HepG2 (cell line): ENCODE measurements around the gene BSN. TPM values are rescaled to one million over a fixed set of nuclear protein-coding genes. Genes with fewer than 3 reads are reported as not detected.

Source experiments
- ARID2 ChIP-seq: sonication (generic); formaldehyde crosslinking; IDR thresholded peaks from 2 replicates; pipeline ENCODE4 v1.8.1; 2022; ENCODE audit warnings: mild to moderate bottlenecking, missing genetic modification reagents, borderline replicate concordance
- ASH2L ChIP-seq: fragments of 300-600, 200-600 bp; sonication (generic); IDR thresholded peaks from 2 replicates; pipeline ENCODE4 v1.7.0; 2017; ENCODE audit warnings: low read depth, mild to moderate bottlenecking, moderate library complexity, mixed read lengths, low read length; ENCODE audit not compliant: insufficient read length
- DNMT1 ChIP-seq: sonication (generic); formaldehyde crosslinking; IDR thresholded peaks from 2 replicates; pipeline ENCODE4 v1.5.1; 2020; ENCODE audit warnings: mild to moderate bottlenecking, missing genetic modification reagents
- KLF16 ChIP-seq, 2 experiments: sonication (generic) in 1 of 2; formaldehyde crosslinking in 1 of 2; IDR thresholded peaks; 2 replicates each; pipeline versions ENCODE4 v1.6.1 to v1.8.0; 2016 to 2023; ENCODE audit warnings: missing genetic modification reagents in 2 of 2, missing compliant biosample characterization in 1 of 2
- MAZ ChIP-seq, 2 experiments: sonication (generic) in 1 of 2; formaldehyde crosslinking in 1 of 2; IDR thresholded peaks; 2 replicates each; pipeline versions ENCODE4 v1.5.0 to v1.6.1; 2012 to 2020; ENCODE audit warnings: low read depth in 2 of 2, mild to moderate bottlenecking in 2 of 2, borderline replicate concordance in 1 of 2, improper control_type of control experiment in 1 of 2, low read length in 1 of 2, missing genetic modification reagents in 1 of 2, moderate library complexity in 1 of 2
- MXI1 ChIP-seq: IDR thresholded peaks from 3 replicates; pipeline ENCODE4 v1.6.1; 2012; ENCODE audit warnings: low read depth, low read length, inconsistent platforms, borderline replicate concordance
- NFKB2 ChIP-seq: sonication (generic); formaldehyde crosslinking; IDR thresholded peaks from 2 replicates; pipeline ENCODE4 v1.4.0; 2020; ENCODE audit warnings: missing genetic modification reagents, borderline replicate concordance
- NRL ChIP-seq: sonication (generic); formaldehyde crosslinking; IDR thresholded peaks from 2 replicates; pipeline ENCODE4 v1.5.0; 2020; ENCODE audit warnings: missing genetic modification reagents, mild to moderate bottlenecking, moderate library complexity, borderline replicate concordance
- POGZ ChIP-seq: sonication (generic); formaldehyde crosslinking; IDR thresholded peaks from 2 replicates; pipeline ENCODE4 v1.4.0; 2020; ENCODE audit warnings: mild to moderate bottlenecking, missing genetic modification reagents
- PPARG ChIP-seq: conservative IDR thresholded peaks from 2 replicates; pipeline ENCODE4 v1.6.1; 2016; ENCODE audit warnings: missing biosample characterization, missing genetic modification reagents
- SCMH1 ChIP-seq: sonication (generic); formaldehyde crosslinking; IDR thresholded peaks from 2 replicates; pipeline ENCODE4 v1.9.0; 2021; ENCODE audit warnings: missing genetic modification reagents, mild to moderate bottlenecking, borderline replicate concordance
- TRIM24 ChIP-seq: sonication (generic); formaldehyde crosslinking; IDR thresholded peaks from 2 replicates; pipeline ENCODE4 v1.8.0; 2022; ENCODE audit warnings: mild to moderate bottlenecking, missing genetic modification reagents
- XRCC5 ChIP-seq: fragments of 200-400 bp; formaldehyde crosslinking; optimal IDR thresholded peaks from 2 replicates; pipeline ENCODE3; 2017; ENCODE audit warnings: mild to moderate bottlenecking, low read length
- YEATS4 ChIP-seq: sonication (generic); formaldehyde crosslinking; IDR thresholded peaks from 2 replicates; pipeline ENCODE4 v1.4.0; 2020; ENCODE audit warnings: missing genetic modification reagents, borderline replicate concordance
- ZEB1 ChIP-seq: IDR thresholded peaks from 2 replicates; pipeline ENCODE4 v1.6.1; 2012; ENCODE audit warnings: mild to moderate bottlenecking, low read depth, inconsistent platforms; ENCODE audit not compliant: insufficient replicate concordance
- ZFP90 ChIP-seq: sonication (generic); formaldehyde crosslinking; IDR thresholded peaks from 2 replicates; pipeline ENCODE4 v1.8.0; 2022; ENCODE audit warnings: missing genetic modification reagents, mild to moderate bottlenecking, inconsistent platforms, borderline replicate concordance
- ZNF510 ChIP-seq: sonication (generic); formaldehyde crosslinking; IDR thresholded peaks from 2 replicates; pipeline ENCODE4 v1.4.0; 2020; ENCODE audit warnings: low read depth, mild to moderate bottlenecking, missing genetic modification reagents
- ZNF564 ChIP-seq: sonication (generic); formaldehyde crosslinking; IDR thresholded peaks from 2 replicates; pipeline ENCODE4 v1.8.1; 2023; ENCODE audit warnings: mild to moderate bottlenecking, missing genetic modification reagents
- ZNF713 ChIP-seq: sonication (generic); formaldehyde crosslinking; IDR thresholded peaks from 2 replicates; pipeline ENCODE4 v1.4.0; 2020; ENCODE audit warnings: mild to moderate bottlenecking, missing genetic modification reagents
- ZNF772 ChIP-seq: sonication (generic); formaldehyde crosslinking; IDR thresholded peaks from 2 replicates; pipeline ENCODE4 v1.5.0; 2020; ENCODE audit warnings: mild to moderate bottlenecking, missing genetic modification reagents
- ZNF782 ChIP-seq: sonication (generic); formaldehyde crosslinking; IDR thresholded peaks from 2 replicates; pipeline ENCODE4 v1.4.0; 2020; ENCODE audit warnings: missing genetic modification reagents, mild to moderate bottlenecking, borderline replicate concordance
- ZSCAN29 ChIP-seq: sonication (generic); formaldehyde crosslinking; conservative IDR thresholded peaks from 2 replicates; pipeline ENCODE4 v1.4.0; 2020; ENCODE audit warnings: mild to moderate bottlenecking, missing genetic modification reagents
- polyA plus RNA-seq, 8 experiments: library from polyadenylated mRNA; depleted of rRNA in 3 of 8; stranded (reverse) in 7 of 8; unstranded in 1 of 8; fragments of >200 nt; fragmentation: Illumina TruSeq in 4 of 8; extraction: Trizol in 4 of 8; gene quantifications; 2 replicates each; pipeline versions ENCODE4 v1.2.1 to v1.2.3, GENCODE V29; 2011 to 2016; ENCODE audit warnings: low read depth in 4 of 8, missing spikeins in 1 of 8, mixed read lengths in 1 of 8; ENCODE audit not compliant: insufficient read depth in 1 of 8
- total RNA-seq, 5 experiments: library from RNA; depleted of rRNA; stranded (reverse); fragments of >200 nt; fragmentation: Illumina TruSeq; extraction: Trizol; gene quantifications; 2 replicates each; pipeline ENCODE4 v1.2.3, GENCODE V29; 2016; ENCODE audit warnings: low read depth in 1 of 5
- TF ChIP-seq, protein P1 (sequence below): IDR thresholded peaks from 2 replicates; pipeline ENCODE4 v1.6.1; 2016; ENCODE audit warnings: missing compliant biosample characterization, missing genetic modification reagents, borderline replicate concordance
- TF ChIP-seq, protein P2 (sequence below): sonication (generic); formaldehyde crosslinking; IDR thresholded peaks from 2 replicates; pipeline ENCODE4 v1.5.0; 2020; ENCODE audit warnings: missing genetic modification reagents
- TF ChIP-seq, protein P3 (sequence below): sonication (generic); formaldehyde crosslinking; IDR thresholded peaks from 2 replicates; pipeline ENCODE4 v1.8.0; 2022; ENCODE audit warnings: low read depth, missing genetic modification reagents

The BSN gene
- total and polyA plus RNA-seq, 2 of the 13 experiments (the other 11 are each of a cell fraction or from before 2014, with no cell fraction given) = 0.42 to 0.86 TPM

DNA sequence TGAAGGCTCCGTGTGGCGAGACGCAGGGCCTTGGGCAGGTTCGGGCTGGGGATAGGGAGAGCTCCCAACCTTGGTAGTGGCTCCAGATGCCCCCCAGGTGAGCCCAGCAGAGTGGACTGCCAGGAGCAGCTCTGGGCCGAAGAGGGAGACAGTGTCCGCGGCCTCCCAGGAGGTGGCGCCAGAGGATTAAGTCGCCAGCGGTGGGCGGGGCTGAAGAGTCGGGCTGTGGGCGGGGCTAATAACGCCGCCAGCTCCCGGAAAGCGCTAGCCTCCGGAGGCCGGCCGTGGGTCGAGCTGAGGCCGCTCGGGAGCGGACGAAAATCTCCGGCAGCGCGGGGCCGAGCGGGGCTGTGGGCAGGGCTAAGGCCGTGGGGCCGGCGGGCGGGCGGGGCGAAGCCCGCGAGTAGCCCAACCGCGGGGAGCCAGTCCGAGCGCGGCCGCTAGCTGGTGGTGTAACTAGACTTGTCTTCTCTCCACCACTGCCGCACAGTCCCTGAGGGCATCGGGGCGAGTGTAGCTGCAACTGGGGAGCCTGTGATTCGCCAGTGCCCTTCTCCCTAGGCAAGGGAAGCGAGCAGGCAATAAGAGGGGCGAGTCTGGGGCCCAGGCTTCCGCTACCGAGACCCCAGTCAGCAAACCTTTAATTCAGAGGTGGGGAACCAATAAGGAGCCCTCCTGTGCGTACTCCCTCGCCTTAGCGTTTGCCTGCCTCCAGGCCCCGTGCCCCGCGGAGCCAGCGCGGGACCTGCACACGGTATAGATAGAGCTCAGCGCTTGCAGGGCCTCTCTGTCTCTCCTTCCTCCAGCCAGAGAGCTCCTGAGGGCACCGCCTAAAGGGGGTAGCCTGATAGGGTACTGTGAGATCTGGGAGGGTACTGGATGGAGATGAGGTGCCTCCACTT is 14.4 kb upstream of the BSN start (continued):
- TF ChIP-seq ZNF782 (0 out of 2 replicates have a peak, but pooled peaks have one; percentile 48), ZNF510 (CRISPR knock-in tag) (0 out of 2 replicates have a peak, but pooled peaks have one; percentile 55), SCMH1 (CRISPR knock-in tag) (no peak), ZSCAN29 (CRISPR knock-in tag) (peak; percentile 56; the same call in 1 of the 2 replicates), PPARG (peak; percentile 22; the same call in 1 of the 2 replicates), NRL (CRISPR knock-in tag) (peak; percentile 45; the same call in 1 of the 2 replicates), ASH2L (peak; percentile 24), ZNF713 (CRISPR knock-in tag) (no peak), ZNF564 (CRISPR knock-in tag) (peak; percentile 34; the same call in 1 of the 2 replicates), KLF16 (CRISPR knock-in tag; IDR thresholded peaks at IDR 0.05) (0 out of 4 replicates have a peak, but pooled peaks of 1 of the 2 experiments have one; percentile 18), DNMT1 (no peak), NFKB2 (CRISPR knock-in tag) (no peak; the same call in 1 of the 2 replicates), ARID2 (CRISPR knock-in tag) (0 out of 2 replicates have a peak, but pooled peaks have one; percentile 18), ZFP90 (peak; percentile 24; the same call in 1 of the 2 replicates), POGZ (CRISPR knock-in tag) (peak; percentile 54; the same call in 1 of the 2 replicates), ZNF772 (CRISPR knock-in tag) (peak; percentile 53), XRCC5 (peak; percentile 88), YEATS4 (peak; percentile 66; the same call in 1 of the 2 replicates), MXI1 (peak; percentile 57; the same call in 1 of the 3 replicates), ZEB1 (no peak), MAZ (IDR thresholded peaks at IDR 0.05; ENCODE audit: borderline replicate concordance, low read depth, low read length) (peak; percentile 55; the same call in 1 of the 2 replicates), MAZ (CRISPR knock-in tag; IDR thresholded peaks at IDR 0.05; ENCODE audit: low read depth) (peak; percentile 70), TRIM24 (CRISPR knock-in tag) (no peak)
- TF ChIP-seq, protein P1, sequence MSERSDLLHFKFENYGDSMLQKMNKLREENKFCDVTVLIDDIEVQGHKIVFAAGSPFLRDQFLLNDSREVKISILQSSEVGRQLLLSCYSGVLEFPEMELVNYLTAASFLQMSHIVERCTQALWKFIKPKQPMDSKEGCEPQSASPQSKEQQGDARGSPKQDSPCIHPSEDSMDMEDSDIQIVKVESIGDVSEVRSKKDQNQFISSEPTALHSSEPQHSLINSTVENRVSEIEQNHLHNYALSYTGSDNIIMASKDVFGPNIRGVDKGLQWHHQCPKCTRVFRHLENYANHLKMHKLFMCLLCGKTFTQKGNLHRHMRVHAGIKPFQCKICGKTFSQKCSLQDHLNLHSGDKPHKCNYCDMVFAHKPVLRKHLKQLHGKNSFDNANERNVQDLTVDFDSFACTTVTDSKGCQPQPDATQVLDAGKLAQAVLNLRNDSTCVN = 0 out of 2 replicates have a peak, but pooled peaks have one; percentile 9
- TF ChIP-seq, protein P2, sequence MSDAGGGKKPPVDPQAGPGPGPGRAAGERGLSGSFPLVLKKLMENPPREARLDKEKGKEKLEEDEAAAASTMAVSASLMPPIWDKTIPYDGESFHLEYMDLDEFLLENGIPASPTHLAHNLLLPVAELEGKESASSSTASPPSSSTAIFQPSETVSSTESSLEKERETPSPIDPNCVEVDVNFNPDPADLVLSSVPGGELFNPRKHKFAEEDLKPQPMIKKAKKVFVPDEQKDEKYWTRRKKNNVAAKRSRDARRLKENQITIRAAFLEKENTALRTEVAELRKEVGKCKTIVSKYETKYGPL (CRISPR knock-in tag) = peak; percentile 68
- TF ChIP-seq, protein P3, sequence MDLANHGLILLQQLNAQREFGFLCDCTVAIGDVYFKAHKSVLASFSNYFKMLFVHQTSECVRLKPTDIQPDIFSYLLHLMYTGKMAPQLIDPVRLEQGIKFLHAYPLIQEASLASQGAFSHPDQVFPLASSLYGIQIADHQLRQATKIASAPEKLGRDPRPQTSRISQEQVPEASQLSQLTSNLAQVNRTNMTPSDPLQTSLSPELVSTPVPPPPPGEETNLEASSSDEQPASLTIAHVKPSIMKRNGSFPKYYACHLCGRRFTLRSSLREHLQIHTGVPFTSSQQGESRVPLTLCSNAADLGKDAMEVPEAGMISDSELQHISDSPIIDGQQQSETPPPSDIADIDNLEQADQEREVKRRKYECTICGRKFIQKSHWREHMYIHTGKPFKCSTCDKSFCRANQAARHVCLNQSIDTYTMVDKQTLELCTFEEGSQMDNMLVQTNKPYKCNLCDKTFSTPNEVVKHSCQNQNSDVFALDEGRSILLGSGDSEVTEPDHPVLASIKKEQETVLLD (CRISPR knock-in tag) = peak; percentile 78
